ENCODE results near the gene CHAT.

DNA sequence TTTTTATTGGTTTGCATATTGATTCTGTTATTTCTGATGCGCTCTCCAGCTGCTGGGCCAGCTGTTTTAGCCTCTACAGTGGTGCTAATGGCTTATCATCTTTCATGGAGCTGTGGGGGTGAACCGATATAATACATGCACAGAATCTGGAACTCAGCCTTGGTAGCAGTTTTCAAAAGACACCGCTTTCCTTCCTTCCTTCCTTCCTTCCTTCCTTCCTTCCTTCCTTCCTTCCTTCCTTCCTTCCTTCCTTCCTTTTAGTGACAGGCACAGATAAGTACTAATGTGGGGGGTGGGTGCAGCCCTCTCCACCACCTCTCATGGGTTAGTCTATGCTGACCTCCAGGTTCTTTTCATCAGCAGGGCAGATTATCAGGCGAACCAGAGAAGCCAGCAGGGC lies 33.7 kb downstream of the CHAT start:
- TF ChIP-seq, protein P1, sequence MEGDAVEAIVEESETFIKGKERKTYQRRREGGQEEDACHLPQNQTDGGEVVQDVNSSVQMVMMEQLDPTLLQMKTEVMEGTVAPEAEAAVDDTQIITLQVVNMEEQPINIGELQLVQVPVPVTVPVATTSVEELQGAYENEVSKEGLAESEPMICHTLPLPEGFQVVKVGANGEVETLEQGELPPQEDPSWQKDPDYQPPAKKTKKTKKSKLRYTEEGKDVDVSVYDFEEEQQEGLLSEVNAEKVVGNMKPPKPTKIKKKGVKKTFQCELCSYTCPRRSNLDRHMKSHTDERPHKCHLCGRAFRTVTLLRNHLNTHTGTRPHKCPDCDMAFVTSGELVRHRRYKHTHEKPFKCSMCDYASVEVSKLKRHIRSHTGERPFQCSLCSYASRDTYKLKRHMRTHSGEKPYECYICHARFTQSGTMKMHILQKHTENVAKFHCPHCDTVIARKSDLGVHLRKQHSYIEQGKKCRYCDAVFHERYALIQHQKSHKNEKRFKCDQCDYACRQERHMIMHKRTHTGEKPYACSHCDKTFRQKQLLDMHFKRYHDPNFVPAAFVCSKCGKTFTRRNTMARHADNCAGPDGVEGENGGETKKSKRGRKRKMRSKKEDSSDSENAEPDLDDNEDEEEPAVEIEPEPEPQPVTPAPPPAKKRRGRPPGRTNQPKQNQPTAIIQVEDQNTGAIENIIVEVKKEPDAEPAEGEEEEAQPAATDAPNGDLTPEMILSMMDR (conservative IDR thresholded peaks at IDR 0.05) = no peak
- TF ChIP-seq EZH2 (IDR thresholded peaks at IDR 0.05; ENCODE audit: low read depth) = no peak
